ENCODE data around the gene SAMHD1. TPM values are rescaled to one million over a fixed set of nuclear protein-coding genes. Genes with fewer than 3 reads are reported as not detected.
A peak's percentile ranks its signal among the peaks of the same experiment; 100 is the strongest.
"Not testable (repeated sequence)": the region's sequence is repeated elsewhere in the genome, so short reads cannot be mapped to it uniquely, and the experiment has no call there.

Gene SAMHD1
- total RNA-seq, 1 donor from 2014 or later = 80.2 TPM

DNA sequence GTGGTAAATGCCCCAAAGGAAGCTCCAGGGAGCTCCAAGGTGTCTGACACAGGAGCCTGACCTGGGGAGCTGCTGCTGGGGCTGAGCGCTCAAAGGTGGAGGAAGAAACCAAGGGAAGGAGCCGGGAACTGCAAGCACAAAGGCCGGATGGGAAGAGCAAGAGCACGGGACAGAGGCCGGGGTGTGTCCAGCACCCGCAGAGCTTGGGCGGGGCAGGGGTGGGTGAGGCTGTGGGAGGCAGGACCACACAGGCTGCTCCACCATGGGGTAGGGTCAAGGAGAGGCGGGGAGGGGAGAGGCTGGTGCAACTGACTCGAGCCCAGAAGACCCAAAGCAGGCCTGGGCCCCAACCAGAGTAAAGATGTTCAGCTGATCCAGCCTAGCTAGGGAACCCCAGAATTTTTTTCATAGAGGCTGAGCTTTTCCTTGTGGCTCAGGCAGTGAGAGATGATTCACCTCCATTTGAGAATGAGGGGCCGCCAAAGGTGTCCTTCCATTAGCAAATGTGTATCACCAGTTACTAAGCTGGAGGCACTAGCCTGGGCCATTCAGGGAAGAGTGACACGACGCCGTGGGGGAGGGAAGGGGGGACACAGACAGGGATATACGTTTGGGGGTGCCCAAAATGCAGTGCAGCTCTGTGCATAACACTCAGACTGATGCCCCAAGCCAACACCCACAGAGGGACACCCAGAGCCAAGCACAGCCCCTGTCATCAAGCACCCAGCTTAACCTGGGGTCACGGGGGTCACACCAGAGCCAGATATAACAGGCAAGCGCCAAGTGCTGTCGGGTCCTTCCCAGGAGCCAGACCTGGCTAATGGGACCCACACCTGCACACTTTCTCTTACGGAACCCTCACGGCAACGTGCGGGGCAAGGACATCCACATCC, 96.9 kb downstream of the SAMHD1 start:
- DNase-seq (ENCODE audit: low spot score) = no peak

DNA sequence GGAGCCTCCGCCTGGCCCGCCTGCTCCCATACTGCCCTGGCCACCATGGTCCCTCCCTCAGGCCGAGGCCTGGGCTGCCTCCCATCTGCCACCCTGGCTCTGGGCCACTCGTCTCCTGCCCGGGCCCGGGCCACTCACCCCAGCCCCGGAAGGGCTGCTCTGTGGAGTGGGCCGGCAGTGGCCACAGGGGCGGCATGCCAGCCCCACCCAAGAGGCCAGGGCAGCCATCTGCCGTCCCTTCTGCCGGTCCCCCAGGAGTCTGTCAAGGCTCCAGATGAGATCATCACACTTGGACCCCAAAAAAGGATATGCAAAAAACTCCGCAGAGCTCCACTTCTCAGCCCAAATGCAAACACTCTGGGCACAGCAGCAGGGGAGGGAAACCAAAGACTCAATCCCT, 99.3 kb downstream of the SAMHD1 start:
- no peak for DNase-seq (ENCODE audit: low spot score)

DNA sequence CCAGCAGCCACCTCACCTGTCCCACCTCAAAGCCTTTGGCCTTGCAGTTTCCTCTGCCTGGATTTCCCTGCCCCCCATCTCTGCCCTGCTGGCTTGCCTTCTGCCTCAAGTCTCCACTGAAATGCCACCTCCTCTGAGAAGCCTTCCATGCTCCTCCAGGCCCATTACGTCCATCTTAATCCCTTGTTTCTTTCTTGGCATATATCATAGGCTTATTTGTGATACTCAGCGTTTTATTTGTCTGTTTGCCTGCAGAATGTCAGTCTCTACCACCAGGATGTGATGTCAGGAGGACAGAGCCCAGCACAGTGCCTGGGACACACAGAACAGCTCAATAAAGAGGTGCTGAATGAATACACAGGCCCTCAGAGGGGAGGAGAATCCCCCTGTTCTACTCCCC, 100.0 kb downstream of the SAMHD1 start:
- DNase-seq (ENCODE audit: low spot score) = no peak

DNA sequence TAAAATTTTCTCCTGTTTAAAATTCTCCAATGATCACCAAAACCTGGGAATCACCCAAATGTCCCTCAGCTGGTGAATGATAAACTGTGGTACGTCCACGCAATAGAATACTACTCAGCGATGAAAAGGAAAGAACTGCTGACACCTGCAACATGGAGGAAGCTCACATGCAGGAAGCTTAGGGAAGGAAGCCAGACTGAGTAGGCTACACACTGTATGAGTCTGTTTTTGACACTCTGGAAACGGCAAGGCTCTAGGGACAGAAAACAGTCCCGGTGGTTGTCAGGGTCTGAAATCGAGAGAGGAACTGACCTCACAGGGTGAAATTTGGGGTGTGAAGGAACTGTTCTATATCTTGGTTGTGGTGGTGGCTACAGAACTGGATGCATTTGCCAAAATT, 100.7 kb downstream of the SAMHD1 start:
- no peak for DNase-seq (ENCODE audit: low spot score)

DNA sequence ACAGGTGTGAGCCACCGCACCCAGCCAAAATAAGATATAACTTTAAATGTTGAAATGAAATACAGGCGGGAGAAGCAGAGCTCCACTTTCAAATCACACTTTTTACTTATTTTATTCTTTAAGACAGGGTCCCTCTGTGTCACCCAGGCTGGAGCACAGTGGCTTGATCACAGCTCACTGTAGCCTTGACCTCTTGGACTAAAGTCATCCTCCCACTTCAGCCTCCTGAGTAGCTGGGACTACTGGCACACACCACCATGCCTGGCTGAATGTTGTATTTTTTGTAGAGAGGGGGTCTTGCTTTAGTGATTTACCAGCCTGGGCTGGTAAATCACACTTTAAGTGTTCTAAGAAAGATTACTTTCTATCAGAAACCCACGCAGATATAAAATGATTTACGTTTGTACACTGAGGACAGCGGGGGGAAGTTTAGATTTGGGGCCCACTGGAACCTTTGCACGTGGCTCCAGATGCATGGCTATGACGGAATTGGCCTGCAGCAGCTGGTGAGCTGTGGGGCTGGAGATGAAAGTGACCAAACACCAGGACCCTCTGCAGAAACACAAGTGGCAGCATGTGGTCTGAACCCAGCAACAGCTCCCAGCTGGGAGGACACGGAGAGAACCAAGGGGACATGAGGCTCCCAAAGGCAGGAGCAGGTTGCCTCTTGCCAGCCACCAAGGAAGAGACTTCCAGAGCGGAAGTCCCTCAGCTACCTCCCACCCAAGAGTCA, 102.0 kb downstream of the SAMHD1 start:
- no peak for DNase-seq (ENCODE audit: low spot score)

DNA sequence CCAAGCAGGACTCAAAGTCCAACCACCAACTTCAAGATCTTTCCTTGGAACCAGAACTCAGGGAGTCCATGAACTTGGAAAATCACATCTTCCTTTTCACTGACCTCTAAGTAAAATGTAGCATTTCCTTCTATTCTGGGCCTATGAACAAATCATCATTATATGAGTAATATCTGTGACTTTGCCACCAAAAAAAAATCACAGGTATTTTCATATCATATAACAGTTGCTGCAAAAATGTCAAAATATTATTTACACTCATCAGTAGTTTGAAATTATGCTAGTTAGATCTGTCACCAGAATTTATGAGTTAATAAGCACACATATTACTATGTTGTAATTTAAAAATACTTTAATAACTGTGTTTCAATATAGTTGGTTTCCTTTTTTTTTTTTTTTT, 102.8 kb downstream of the SAMHD1 start:
- DNase-seq (ENCODE audit: low spot score) = no peak

DNA sequence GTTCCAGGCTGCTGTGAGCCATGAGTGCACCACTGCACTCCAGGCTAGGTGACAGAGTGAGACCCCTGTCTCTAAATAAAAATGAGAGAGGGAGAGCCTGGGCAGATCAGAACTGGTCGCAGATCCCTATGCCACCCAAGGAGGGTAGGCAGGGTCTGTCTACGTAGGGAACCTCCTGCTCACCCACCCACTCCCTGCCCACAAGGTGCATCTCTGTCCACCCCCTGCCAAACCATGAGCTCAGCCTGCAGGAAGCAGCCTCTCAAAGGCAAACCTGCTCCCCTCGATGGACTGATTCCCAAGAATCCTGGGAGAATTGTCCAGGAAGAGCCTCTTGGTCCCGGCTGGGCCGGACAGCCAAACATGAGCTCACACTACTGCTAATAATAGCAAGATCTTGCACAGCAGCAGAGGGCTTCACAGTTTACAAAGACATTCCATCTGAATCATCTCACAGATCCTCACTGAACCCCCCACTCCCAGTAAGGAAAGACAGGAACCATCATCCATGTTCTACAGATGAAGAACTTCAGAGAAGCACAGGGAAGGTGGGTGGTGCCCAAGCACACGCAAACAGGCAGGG, 103.3 kb downstream of the SAMHD1 start:
- DNase-seq (ENCODE audit: low spot score) = peak; percentile 67

DNA sequence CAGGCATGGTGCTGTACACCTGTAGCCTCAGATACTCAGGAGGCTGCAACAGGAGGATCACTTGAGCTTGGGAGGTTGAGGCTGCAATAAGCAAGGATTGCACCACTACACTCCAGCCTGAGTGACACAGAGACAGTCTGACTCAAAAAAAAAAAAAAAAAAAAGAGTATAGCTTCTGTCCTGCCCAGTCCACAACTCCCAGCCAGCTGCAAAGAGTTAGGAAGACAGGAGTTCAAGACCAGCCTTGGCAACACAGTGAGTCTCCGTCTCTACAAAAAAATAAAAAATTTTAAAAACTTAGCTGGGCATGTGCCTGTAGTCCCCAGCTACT, 103.8 kb downstream of the SAMHD1 start:
- no peak for DNase-seq (ENCODE audit: low spot score)

DNA sequence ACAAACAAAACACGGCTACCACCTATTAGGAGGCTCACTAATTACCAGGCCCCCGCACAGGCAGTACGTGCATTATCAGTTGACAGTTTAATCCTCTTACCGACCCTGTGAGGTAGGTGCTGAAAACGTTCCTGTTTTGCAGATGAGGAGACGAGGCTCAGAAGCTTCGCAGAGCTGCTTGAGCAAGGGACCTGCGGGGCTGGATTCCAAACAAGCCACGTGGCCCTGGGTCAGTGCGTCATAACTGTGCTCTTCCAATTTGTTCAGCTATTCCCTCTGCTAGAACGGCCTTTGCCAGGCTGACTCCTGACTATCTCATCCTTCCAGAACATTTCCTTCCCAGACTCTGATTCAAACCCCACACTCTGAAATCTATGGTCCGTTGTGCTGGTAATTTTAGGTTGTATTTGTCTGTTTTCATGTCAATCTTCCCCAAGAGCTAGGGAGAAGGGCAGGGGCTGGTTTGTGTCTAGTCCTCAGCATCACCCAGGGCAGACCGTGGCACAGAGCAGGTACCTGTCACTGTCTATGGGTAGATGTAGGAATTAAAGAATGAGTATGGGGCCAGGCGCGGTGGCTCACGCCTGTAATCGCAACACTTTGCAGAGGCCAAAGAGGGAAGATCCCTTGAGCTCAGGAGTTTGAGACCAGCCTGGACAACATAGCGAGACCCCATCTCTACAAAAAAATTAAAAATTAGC, 104.3 kb downstream of the SAMHD1 start:
- DNase-seq (ENCODE audit: low spot score) = peak; percentile 71

DNA sequence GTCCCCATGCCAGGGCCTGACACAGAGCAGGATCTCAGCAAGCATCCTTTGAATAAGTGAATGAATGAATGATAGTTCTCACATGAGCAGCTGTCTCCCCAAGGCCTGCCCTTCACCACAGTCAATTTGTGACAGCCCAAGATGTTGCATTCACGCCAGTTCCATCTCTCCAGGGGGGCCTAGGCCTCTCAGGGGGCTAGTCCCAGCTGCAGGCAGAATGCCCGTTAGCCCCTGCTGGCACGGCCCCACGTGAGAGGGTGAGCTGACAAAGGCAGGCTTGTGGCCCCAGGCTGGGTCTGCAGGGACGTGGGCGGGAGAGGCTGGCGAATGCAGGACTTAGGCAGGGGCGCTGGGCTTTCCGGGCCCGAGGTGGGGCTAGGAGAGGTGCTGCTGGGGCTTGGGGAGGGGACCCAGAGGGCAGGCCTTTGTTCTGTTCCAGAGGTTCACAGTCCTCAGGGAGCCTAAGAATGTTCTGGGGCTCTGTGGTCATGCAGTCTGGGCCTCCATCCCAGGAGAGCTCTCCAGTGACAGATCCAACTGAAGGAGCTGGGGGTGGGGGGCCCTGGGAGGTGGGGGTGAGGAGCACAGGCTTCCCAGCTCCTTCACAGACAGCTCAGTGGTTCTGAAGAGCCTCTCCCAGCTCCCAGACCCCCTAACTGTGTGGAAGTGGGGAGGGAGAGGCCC, 106.1 kb downstream of the SAMHD1 start:
- DNase-seq (ENCODE audit: low spot score) = no peak

DNA sequence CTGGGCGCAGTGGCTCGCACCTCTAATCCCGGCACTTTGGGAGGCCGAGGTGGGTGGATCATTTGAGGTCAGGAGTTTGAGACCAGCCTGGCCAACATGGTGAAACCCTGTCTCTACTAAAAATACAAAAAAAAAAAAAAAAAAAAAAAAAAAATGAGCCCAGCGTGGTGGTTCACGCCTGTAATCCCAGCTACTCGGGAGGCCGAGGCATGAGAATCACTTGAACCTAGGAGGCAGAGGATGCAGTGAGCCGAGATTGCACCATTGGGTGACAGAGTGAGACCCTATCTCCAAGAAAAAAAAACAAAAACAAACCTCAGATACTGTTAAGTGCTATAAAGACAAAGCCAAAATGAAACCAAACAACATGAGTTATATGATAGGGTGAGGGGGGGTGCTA, 110.5 kb downstream of the SAMHD1 start:
- DNase-seq (ENCODE audit: low spot score) = not testable (repeated sequence)

Other genes with a start within 250 kb of the SAMHD1 start
- 27.7 TPM for gene NDRG3, start 205.6 kb downstream of the SAMHD1 start, total RNA-seq
- 8.7 TPM for gene DSN1, start 177.9 kb downstream of the SAMHD1 start, total RNA-seq
- 9.7 TPM for gene TLDC2, start 75.6 kb downstream of the SAMHD1 start, total RNA-seq
- gene RBL1, start 144.3 kb upstream of the SAMHD1 start, total RNA-seq = 4.6 TPM
- 206 TPM for gene RPN2, start 227.6 kb upstream of the SAMHD1 start, total RNA-seq
- gene MROH8, start 227.8 kb upstream of the SAMHD1 start, total RNA-seq = 1.8 TPM

Data from mucosa of gallbladder (tissue), 1 donor.